GM18858 (cell line): ENCODE measurements around the gene TAF1D.
"Not testable (repeated sequence)": the region's sequence is repeated elsewhere in the genome, so short reads cannot be mapped to it uniquely, and the experiment has no call there.

Experiments
- ATAC-seq: cut with Tn5 transposase; IDR thresholded peaks from one replicate; pipeline ENCODE4 v1.9.1; 2021; ENCODE audit not compliant: unreplicated experiment

The TAF1D gene

DNA sequence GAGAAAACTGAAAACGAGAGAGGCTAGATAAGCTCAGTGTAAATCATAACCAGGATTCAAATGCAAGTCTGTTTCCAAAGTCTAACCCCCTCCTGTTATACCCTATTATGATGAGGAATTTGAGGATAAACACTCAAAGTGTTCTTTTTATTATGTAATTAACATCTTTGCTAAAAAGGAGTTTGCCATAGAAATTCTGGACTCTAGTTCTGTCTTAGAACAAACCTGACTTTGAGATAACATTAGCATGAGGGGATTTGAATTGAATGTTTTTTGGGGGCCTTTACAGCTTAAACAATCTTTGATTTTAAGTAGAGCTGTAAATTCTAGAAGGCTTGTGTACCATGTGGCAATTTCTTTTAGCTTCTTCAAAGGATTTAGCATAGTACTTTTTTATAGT, 9.7 kb upstream of the TAF1D start:
- ATAC-seq = no peak

DNA sequence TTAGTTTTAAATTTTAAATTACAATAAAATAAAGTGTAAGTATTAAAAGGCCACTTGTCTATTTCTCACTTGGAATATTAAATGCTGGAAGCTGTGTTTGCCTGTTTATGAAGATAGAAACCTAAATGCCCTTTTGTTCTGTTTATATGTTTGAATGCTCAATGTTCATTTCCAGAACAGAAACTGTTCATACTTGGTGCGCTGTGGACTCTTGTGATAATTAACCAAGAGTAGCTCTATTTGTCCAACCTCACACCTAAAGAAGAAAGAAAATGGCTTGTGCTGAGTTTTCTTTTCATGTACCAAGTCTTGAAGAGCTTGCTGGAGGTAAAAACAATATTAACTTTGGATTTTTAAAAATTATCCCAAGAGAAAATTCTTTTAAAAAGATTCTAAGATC, 5.8 kb upstream of the TAF1D start:
- peak; percentile 82 for ATAC-seq

GRCh38 chr11:93746101-93746500, 4.8 kb upstream of the TAF1D start:
- no peak for ATAC-seq

DNA sequence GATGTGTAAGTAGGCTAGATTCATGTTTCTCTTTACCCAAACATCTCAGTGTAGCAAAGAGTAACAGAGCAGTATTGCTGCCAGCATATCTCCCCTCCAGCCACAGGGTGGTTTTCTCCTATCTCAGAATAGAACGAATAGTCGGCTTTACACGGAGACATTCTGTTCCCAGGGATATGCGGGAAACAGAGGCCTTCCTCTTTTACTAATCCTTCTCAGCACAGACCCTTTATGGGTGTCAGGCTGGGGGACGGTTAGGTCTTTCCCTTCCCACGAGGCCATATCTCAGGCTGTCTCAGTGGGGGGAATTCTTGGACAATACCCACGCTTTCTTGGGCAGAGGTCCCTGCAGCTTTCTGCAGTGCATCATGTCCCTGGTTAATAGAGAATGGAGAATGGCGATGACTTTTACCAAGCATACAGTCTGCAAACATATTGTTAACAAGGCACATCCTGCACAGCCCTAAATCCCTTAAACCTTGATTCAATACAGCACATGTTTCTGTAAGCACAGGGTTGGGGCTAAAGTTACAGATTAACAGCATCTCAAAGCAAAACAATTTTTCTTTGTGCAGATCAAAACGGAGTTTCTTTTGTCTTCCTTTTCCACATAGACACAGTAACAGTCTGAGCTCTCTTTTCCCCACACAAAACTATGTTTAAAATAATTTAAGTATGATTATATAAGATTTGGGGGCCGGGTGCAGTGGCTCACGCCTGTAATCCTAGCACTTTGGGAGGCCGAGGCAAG, 3.9 kb upstream of the TAF1D start:
- ATAC-seq = not testable (repeated sequence)

GRCh38 chr11:93744669-93745004, 3.3 kb upstream of the TAF1D start:
- no peak for ATAC-seq

- ATAC-seq = no peak
Observed at GRCh38 chr11:93743291-93743690, 2.0 kb upstream of the TAF1D start.

DNA sequence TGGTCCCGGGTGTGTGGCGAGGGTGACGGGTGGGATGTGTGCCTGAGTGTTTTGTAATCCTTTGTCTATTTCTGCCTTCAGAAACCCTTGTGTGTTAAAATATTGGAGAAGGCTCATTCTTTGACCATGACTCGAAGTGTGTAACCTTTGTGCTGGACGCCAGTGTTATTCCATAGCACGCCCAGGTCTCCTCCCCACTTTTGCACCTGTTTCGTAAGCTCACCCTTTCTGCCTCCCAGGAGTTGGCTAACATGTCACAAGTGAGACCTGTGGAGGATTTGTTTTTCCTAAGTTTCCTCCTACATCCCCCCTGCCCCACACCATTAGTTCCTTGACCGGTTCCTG, 559 bp upstream of the TAF1D start:
- peak; percentile 5 for ATAC-seq

GRCh38 chr11:93740730-93741093, 583 bp downstream of the TAF1D start:
- ATAC-seq = peak; percentile 20

DNA sequence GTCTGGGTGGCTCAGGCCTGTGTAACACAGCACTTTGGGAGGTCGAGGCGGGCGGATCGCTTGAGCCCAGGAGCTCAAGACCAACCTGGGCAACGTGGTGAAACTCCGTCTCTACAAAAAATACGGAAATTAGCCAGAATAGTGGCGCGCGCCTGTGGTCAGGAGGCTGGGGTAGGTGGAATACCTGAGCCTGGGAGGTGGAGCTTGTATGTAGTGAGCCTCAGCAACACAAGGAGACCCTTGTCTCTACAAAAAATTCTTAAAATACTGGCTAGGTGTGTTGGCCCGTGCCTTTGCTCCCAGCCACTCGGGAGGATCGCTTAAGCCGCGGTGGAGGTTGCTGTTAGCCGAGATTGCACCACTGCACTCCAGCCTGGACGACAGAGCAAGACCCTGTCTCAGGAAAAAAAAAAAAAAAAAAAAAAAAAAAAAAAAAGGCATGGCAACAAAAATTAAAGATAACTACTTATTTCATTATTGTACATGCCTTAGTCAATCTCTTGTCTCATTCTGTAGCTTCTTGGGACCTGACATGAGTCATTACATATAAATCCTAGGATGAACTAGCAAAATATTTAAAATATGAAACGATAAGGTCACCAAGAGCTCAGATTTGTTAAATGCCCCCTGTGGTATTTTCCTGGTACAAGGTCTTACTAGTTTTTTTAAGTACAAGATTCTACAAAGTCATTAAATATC, 1.1 kb downstream of the TAF1D start:
- ATAC-seq = no peak

- ATAC-seq = no peak
Observed at GRCh38 chr11:93738647-93739081, 2.6 kb downstream of the TAF1D start.

DNA sequence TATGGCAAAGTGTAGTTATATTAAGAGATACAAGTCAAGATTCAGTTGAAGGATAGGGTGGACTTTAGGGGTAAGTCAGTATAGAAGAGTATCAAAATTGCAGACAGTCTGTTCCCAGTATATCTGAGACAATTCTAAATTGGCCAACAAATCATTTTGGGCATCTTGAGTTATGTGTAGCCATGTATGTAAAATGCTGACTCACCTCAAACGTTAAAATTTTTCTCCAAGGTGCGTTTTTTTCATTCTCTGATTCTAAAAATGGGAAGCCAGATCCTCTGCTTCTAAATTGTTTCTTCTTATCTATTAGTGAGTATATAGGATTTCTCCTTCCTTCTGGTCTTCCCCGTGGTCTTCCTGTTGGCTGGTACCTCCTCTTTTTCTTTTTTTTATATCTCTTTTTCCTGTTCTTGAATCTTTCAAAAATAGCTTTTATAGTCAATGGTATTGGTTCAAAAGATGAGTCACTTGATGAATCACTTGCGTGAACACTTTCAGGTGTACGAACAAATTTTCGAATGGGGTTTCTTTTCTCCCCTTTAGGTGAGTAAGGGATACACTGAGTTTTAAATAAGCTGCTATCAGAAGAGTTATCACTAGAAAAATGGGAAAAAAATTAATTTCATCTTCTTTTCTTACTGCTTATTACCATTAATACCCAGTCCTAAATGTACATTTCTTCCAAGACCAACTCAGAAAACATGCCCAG, 3.2 kb downstream of the TAF1D start:
- no peak for ATAC-seq

- ATAC-seq = no peak
Observed at GRCh38 chr11:93736129-93736528, 5.2 kb downstream of the TAF1D start.

DNA sequence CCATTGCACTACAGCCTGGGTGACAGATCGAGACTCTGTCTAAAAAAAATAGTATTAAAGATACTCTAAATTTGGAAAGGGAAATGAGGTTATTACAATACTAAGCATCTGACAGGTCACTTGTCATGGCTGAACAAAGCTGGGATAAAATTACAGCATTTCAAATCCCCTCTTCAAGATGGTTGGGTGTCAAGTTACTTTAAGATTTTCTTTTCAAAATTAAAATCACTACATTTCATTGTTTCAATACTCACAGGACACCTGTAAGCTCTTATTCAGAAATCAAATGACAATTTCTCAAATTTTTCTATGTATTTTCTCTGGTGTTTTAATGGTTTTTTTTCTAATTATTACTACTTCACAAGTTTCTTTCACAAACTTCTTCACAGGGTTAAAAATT, 5.7 kb downstream of the TAF1D start:
- no peak for ATAC-seq

GRCh38 chr11:93734427-93735222, 6.7 kb downstream of the TAF1D start:
- ATAC-seq = no peak

- ATAC-seq = no peak
Observed at GRCh38 chr11:93733474-93733873, 7.8 kb downstream of the TAF1D start.

DNA sequence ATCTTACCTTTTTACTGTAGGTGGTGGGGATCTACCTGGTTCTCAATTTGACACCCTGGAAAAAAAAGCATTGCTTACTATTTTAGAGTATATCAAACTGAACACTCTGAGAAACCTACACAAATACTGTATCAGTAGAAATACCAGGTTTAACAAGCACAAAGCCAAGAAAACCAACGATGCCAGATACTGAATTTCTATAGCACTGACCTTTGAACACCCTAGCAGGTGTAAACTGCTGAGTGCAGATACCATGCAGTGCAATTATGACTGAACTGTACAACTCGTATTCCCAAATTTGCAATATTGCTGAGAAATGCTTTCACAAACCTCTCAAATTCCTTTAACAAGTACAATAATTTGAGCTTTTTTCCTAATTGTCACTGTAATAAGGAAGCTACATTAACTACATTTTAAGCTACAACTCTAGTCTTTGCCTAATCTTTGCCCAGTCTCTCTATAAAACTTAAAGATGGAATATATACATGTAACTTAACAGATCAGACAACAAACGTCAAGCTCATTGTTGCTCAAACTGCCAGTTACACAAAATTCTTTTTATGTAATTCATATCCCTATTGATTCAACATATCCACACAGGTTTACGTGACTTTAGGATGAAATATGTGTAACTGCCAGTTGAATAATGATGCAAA, 8.9 kb downstream of the TAF1D start:
- no peak for ATAC-seq

GRCh38 chr11:93730108-93731107, 10.9 kb downstream of the TAF1D start:
- no peak for ATAC-seq

GRCh38 chr11:93729129-93729616, 12.1 kb downstream of the TAF1D start:
- no peak for ATAC-seq

- no peak for ATAC-seq
Observed at GRCh38 chr11:93728792-93729128, 12.5 kb downstream of the TAF1D start.
